ELR (cell line): ENCODE data around the gene GOLGA8J.
"Not testable (repeated sequence)": the region's sequence is repeated elsewhere in the genome, so short reads cannot be mapped to it uniquely, and the experiment has no call there.

Experiments
- DNase-seq: peaks from one replicate; pipeline ENCODE4 v3.0.0-alpha.2; 2015; ENCODE audit warnings: low read depth

GOLGA8J gene

GRCh38 chr15:30080816-30081215 is 1.9 kb upstream of the GOLGA8J start:
- peak; percentile 47 for DNase-seq

GRCh38 chr15:30097827-30098226 is 15.1 kb downstream of the GOLGA8J start:
- DNase-seq, result not testable (repeated sequence)

DNA sequence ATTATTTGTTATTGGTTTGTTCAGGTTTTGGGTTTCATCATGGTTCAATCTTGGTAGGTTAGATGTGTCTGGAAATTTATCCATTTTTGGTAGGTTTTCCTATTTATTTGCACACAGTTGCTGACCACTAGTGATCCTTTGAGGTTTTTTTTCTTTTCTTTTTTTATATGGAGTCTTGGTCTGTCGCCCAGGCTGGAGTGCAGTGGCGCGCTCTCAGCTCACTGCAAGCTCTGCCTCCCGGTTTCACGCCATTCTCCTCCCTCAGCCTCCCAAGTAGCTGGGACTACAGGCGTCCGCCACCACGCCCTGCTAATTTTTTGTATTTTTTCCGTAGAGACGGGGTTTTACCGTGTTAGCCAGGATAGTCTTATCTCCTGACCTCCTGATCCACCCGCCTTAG is 20.1 kb downstream of the GOLGA8J start:
- DNase-seq, result not testable (repeated sequence)

DNA sequence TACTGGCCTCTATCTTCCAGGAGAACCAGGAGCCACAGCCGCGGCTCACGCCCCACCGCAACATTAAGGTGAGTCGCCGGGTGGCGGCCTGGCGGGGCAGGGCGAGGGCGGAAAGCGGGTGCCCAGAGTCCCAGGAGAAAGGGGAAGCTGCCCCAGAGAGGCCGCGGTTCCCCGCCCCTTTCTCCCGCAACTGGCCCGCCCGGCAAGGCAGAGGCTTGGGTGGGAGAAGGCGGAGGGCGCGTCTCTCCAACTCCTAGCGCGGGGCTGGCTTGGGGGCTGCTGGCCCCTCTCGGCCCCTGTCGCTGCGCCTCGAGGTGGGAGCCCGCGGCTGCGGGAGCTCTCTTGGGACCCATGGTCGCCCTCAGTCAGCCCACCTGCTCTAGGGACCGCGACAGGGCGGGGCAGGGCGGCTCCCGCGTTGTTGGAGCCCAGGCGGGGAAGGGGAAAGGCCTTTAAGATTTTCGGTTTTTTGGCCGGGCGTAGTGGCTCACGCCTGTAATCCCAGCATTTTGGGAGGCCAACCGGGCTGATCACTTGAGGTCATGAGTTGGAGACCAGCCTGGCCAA is 21.3 kb downstream of the GOLGA8J start:
- DNase-seq, result not testable (repeated sequence)

- not testable (repeated sequence) for DNase-seq
Measured at GRCh38 chr15:30110591-30110990, 27.8 kb downstream of the GOLGA8J start.

- peak; percentile 5 for DNase-seq
Measured at GRCh38 chr15:30130066-30130465, 47.3 kb downstream of the GOLGA8J start.

GRCh38 chr15:30134751-30135150 is 52.0 kb downstream of the GOLGA8J start, which contains the start of gene GOLGA8T:
Gene GOLGA8T (plus strand): TSS chr15:30135051. CDS start chr15:30135149, 98 bp downstream.
- DNase-seq, result not testable (repeated sequence)
